Femur (tissue), 1 donor: ENCODE data around the gene KRTAP10-11.
"Not testable (repeated sequence)": the region's sequence is repeated elsewhere in the genome, so short reads cannot be mapped to it uniquely, and the experiment has no call there.

Source experiments
- DNase-seq: peaks from one replicate; pipeline ENCODE4 v3.0.0-alpha.2; 2017

KRTAP10-11 gene

DNA sequence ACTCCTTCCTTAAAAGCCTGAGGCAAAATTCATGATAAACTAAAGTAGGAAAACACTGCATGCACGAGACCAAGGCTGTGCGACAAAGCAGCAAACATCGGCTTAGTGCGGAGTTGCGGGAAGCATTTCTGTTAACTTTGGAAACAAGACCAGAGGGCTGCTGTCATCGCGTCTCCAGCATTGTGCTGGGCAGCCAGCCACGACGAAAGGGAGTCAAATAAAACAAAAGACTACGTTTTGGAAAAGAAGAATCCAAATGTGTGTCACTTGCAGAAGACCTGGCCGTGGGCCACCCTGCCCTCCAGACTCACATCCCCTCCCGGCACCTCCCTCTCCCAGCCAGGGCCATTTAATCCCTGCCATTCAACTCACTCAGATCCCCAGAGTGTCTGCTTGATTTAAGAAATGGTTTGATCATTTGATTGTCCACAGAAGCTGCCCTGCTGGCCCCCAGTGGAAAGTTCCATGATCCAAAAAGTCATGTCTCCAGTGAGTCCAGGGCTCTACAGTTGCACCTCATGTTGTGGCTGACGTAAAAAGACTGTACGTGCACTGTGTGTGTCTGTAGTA is 2.4 kb upstream of the KRTAP10-11 start:
- DNase-seq: no peak

DNA sequence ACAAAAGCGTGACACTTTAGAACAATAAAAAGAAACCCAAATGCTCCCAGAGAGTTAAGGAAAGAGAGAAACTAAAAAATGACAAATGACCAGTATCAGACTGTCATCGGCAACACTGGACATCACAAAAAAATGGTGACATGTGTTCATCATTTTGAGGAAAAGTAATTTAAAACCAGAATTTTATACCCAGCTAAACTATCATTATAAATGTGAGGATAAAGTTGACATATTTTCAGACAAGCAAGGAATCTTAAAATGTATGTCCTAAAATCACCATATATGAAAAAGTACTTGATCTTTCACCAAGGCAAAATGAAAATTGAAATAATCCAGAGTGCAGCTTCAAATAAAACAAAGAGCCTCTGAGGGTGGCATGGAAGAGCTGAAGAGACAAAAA is 1.3 kb upstream of the KRTAP10-11 start:
- DNase-seq: no peak

- DNase-seq: no peak
Measured at GRCh38 chr21:44647222-44647552, 973 bp downstream of the KRTAP10-11 start.

DNA sequence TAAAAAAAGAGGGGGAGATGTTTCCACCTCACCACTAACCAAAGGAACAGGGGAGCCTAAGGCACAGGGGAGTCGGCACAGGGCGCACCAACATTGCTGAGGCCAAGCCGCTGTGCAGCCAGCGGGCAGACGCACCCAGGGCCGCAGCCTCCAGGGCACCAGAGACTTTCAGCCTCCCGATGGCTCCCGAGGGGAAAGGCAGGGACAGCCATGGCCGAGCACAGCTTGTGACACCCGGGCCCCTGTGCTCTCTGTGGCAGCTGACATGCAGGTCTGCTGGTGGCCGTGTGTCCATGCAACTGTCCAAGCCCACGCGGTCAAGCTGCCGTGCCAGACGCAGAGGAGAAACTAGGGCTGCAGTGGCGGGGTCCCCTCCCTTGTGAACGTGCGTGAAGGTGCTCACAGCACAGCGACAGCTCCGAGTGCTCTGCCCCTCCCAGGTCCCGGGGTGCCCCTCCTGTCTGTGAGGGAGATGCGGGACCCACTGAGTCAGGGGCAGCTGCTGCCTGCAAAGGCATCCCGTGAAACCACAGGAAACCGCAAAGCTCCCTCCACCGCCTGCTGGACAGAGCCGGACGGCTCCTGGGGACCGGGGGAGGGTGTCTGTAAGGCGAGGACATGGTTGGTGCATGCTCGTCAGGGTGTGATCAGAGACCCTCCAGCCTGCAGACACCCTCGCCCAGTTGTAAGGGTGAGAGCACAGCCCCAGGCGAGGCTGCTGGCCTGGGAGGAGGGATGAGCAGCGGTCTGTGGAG is 2.5 kb downstream of the KRTAP10-11 start:
- no peak for DNase-seq

DNA sequence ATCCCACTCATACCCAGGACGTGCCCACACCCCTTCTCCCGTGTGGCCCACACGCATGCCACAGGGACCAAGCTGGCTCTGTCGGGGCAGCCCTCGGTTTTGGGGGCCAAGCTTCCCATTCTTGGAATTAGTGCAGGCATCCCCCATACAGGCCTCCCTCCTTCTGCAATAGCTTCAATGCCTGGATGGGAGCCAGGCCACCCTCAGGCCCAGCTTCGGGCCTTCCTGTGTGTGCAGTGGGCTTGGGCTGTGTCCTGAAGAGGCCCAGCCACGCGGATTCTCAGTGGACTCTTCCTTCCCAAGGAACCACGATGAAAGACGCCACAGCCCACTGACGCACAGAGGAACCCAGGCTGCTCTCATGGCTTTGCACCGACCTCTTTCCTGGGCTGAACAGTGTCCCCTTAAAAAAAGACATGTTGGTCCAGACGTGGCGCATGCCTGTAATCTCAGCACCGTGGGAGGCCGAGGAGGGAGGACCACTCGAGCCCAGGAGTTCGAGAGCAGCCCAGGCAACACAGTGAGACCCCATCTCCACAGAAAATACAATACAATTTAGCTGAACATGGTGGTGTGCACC is 3.4 kb downstream of the KRTAP10-11 start:
- no peak for DNase-seq

DNA sequence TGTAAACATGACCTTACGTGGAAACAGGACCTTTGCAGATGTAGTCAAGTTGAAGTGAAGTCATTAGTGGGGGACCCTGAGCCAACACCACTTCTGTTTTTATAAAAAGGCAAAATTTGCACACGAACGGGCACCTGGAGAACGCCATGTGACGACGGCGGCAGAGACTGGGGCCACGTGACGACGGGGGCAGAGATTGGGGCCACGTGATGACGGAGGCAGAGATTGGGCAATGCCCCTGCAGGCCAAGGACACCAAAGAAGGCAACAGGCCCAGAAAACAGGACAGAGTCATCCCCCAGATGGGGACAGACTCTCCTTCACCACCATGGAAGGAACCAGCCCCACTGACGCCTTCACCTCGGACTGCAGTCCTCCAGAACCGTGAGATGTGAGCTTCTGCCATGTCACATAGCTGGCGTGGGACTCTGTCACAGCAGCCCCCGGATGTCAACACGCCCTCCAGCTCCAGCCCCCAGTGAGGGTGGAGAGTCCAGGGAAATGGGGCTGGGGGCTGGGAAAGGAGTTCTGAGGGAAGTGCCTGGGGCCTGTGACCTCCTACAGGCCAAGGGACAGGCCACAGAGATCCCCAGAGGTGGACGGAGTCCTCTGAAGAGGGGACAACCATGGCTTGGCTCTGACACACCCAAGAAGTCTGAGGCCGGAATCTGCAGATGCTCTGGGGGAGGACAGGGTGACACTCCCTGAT is 4.2 kb downstream of the KRTAP10-11 start:
- no peak for DNase-seq

DNA sequence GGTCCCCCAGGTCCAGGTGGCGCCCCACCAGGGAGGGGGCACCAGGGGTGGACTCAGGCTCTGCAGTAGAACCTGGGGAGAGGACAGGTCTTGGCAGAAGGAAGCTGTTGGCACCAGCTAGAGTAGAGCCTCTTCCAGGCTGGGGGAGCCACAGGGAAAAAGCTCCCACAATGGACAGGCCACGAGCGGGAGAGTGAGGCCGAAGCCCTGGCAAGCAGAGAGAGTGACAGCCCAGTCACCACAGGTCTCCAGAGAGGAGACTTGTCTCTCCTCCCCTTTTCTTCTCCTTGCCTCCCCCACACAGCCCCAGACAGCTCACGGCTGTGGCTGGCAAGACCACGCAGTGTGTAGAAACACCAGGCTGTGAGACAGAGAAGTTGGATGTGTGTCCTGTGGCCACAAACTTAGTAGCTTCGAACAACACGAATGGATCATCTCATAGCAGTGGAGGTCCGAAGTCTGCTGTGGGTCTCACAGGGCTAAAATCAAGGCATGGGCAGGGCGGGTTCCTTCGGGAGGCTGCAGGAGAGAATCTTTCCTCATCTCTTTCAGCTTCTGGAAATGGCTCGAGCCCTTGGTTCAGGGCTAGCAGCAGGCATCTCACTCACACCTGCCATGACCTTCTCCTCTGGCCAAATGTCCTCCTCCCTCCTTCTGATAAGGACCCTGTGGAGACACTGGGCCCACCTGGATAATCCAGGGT is 4.9 kb downstream of the KRTAP10-11 start:
- no peak for DNase-seq

- DNase-seq: no peak
Measured at GRCh38 chr21:44653123-44653522, 6.9 kb downstream of the KRTAP10-11 start.

DNA sequence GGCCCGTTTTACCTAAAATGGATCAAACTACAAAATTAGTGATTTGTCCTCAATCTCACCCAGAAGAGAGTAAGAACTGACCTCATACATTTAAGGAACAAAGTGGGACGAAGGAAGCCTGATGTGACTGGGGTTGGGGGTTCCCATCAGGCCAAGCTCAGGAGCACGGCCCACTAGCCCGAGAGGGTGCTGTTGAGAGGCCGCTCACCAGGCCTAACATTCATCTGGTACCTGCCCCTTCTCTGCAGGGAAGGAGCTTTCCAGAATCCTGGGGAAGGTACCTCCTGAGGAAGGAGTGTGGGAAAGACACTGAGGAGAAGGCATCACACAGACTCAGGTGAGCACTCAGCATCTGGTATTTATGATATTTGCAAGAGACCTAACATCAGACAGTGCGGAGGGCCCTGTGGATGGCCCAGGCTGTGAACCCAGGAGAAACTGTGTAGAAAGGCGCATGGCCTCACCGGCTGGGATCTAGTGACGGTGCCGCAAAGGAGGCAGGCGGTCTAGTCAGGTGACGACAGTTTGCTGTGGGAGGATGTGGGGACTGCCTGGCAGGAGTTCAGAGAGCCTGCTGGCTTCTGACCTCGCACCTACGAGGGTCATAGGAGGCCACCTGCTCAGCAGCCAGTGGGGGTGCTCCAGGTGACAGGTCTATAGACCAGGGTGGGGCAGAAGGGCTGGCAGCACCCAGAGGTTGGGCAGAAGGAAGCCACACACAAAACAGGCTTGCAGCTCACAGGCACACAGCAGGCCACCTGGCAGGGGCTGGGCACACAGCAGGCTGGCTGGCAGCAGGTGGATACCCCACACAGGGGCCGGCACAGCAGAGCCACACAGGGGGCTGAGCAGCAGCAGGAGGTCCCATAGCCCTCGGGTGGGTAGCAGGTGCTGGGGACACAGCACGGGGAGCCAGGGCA is 7.7 kb downstream of the KRTAP10-11 start:
- no peak for DNase-seq

- DNase-seq: no peak
Measured at GRCh38 chr21:44654576-44655175, 8.5 kb downstream of the KRTAP10-11 start, which contains the start of gene KRTAP12-4. TSS of gene KRTAP12-4 (minus strand) at chr21:44654659. CDS start at chr21:44654614, 45 bp downstream.

DNA sequence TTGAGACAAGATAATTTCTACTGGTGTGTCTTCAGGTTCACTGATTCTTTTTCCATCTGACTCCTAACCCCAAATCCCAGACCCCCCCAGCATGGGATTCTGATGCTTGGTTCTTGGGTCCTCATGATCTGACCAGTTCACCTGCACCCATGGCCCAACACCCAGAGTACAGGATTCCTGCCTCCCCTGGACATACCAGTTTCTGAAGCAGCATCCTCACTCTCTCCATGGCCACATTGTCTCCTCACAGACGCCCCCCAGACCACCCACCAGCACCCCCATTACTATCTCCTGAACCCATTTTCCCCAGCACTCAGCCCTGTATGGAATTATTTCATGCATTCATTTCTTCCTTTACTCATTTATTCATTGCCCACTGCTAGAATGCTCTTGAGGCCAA is 10.7 kb downstream of the KRTAP10-11 start:
- DNase-seq: no peak

GRCh38 chr21:44657635-44658540 is 11.7 kb downstream of the KRTAP10-11 start, which contains the start of gene KRTAP12-3:
TSS of gene KRTAP12-3 (plus strand) at chr21:44657932. CDS start at chr21:44657980, 48 bp downstream.
- DNase-seq: no peak

- no peak for DNase-seq
Measured at GRCh38 chr21:44658541-44658910, 12.3 kb downstream of the KRTAP10-11 start.

- DNase-seq: no peak
Measured at GRCh38 chr21:44658913-44659595, 12.8 kb downstream of the KRTAP10-11 start.

- not testable (repeated sequence) for DNase-seq
Measured at GRCh38 chr21:44661567-44661966, 15.4 kb downstream of the KRTAP10-11 start.

- DNase-seq: no peak
Measured at GRCh38 chr21:44664691-44665090, 18.5 kb downstream of the KRTAP10-11 start.

DNA sequence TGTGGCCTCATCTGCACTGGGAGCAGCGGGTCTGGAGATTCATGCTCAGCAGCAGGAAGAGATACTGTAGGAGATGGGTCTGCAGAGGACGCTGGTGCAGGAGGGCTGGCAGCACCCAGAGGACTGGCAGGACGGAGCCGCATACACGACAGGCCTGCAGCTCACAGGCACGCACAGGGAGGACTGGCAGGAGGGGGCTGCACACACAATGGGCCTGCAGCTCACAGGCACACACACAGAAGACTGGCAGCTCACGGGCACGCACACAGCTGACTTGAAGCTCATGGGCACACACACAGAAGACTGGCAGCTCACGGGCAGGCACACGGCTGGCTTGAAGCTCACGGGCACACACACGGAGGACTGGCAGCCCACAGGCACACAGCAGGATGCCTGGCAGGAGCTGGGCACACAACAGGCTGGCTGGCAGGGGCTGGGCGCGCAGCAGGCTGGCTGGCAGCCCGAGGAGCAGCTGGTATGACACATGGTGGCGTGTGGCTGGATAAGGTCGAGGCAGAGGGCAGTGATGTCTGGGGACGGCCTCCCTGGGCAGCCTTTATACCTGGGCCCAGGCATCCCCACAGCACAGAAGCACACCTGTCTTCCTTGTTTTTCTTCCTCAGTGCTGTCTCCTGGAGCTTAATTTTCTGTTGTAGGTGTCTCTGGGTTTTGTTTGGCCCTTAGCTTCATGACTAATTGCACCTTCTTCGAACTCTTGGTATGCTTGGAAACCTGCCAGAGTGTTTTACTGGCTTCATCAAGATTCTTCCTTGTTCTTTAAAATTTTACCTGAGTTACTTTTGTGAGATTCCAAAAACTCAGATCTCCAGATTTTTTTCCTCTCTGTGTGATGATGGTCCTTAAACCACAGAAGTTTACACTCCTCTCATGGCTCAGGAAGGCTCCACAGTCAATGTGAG is 20.4 kb downstream of the KRTAP10-11 start, which contains the start of gene KRTAP12-2:
KRTAP12-2 (minus strand) TSS at position 527 of the 920 bp plus-strand sequence; CDS start at position 486, 41 bp downstream.
- DNase-seq: no peak

- no peak for DNase-seq
Measured at GRCh38 chr21:44667612-44668011, 21.4 kb downstream of the KRTAP10-11 start.
